GM12874 (cell line): ENCODE data around the gene RACK1.

ENCODE experiments used
- TF ChIP-seq, protein P1 (sequence below): IDR thresholded peaks from 2 replicates; pipeline ENCODE4 v1.5.1; 2011; ENCODE audit warnings: low read depth, mild to moderate bottlenecking, control low read depth, low read length, moderate library complexity; ENCODE audit not compliant: insufficient read depth

Gene RACK1

DNA sequence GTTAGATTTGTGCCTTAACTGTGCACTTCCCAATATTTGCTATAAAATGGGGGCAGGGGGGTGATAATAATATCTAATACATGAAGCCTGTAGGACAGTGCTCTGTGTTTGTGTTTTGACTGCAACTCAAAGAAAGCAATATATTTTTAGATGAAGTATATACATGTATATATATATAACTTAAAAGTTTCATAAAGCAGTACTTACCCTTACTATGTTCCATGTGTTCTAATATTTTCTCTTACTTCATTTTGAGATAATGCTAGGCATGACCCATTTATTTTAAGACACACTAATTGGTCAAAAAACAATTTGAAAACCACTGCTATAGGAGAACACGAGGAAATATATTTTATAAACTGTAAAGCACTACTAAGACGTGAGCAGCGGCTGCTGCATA lies 14.9 kb upstream of the RACK1 start:
- TF ChIP-seq, protein P1, sequence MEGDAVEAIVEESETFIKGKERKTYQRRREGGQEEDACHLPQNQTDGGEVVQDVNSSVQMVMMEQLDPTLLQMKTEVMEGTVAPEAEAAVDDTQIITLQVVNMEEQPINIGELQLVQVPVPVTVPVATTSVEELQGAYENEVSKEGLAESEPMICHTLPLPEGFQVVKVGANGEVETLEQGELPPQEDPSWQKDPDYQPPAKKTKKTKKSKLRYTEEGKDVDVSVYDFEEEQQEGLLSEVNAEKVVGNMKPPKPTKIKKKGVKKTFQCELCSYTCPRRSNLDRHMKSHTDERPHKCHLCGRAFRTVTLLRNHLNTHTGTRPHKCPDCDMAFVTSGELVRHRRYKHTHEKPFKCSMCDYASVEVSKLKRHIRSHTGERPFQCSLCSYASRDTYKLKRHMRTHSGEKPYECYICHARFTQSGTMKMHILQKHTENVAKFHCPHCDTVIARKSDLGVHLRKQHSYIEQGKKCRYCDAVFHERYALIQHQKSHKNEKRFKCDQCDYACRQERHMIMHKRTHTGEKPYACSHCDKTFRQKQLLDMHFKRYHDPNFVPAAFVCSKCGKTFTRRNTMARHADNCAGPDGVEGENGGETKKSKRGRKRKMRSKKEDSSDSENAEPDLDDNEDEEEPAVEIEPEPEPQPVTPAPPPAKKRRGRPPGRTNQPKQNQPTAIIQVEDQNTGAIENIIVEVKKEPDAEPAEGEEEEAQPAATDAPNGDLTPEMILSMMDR, result no peak

DNA sequence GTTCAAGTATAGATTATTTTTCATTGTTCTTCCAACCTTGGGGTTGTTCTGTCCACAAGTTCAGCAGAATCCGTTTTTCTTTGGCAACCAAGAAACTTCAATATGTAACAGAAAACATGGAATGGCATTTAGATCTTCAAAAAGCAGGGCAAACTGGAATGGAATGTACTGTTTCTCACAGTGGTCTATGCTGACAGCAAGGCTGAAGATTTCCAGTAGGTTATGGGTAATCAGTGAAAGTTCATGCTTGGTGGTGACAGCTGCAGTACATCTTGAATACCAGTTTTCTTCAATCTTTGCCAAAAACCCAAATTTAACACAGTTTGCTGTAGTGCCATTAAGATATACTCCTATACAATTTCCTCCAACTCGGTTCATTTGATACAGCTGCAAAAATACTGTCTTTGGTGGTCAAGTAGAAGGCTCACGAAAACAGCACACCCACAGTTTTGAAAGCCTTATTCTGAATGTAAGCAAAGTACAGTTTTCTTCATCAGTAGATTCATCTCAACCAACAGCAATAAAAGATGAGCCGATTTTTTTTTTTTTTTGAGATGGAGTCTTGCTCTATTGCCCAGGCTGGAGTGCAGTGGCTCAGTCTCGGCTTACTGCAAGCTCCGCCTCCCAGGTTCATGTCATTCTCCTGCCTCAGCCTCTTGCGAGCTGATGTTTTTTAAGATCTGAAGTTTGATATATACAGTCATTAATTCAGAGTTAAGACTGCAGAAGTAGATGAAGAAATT lies 12.3 kb upstream of the RACK1 start:
- TF ChIP-seq, protein P1, result no peak

DNA sequence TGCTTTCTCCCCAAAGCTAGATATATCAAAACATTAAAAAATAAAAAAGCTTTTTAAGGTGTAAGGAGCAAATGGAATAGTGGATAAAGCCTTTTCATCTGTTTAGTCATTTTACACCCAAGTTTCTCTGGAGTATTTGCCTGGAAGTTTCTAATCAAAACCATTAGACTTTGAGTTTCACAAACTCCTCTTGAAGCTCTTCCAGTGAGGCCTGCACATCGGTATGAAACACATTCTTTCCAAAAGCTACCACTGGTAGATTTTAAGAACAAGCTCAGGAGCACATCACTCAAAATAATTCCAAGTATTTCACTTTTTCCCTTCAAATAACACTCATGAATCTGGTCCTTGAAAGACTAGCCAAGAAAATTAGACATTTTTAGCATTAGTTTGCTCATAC lies 11.6 kb upstream of the RACK1 start:
- TF ChIP-seq, protein P1, result no peak

DNA sequence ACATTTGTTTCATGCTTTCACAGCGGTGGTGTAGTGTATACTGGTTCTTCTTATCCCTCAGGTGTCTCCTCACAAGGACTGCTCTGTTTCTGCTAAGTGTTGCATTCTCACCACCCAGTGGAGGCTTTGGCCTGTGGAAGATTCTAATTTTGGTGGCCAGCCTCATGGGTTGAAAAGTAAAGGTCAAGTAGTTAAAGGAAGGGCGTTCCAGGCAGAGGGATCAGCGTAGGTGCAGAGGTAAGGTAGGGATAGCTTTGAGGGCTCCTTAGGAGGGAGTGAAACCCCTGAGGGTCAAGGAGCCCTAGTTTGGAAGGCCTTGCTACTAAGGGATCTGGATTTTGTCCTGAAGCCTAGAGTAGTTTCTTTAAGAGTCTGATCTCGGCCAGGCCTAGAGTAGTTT lies 4.6 kb upstream of the RACK1 start:
- TF ChIP-seq, protein P1, result no peak

DNA sequence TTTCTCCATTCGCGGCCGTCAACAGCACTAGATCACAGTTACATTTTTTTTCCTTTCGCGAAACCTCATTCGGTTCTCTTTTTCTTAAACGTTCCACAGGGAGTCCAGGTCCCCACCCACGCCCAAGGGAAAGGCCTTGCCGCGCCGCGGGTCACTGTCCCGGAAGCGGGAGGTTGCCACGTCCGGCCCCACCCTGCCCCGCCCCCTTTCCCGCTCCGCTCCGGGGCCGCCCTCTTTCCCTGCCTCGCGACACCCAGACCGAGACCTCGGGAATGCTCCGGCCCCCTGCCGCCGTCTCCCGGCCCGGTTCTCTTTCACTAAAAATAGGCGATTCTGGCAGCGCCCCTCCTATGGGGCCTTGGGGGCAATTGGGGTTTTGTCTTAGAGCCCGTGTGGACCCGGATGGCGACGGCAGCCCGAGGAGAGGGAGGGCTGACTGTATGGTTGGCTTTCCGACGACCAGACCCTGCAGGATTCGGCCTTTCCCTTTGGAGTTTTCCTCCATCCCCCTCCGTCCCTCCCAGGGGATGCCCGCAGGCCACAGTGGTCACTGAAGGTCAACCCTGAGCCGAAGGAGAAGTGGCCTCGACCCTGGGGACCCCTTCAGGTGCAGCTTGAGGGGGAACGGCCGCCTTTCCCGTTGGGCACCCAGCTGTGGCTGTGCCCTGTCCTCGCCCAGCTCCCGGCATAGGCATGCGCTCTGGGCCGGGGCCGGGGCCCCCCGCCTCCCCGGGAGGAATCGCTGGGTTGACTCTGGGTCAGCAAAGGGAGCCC lies 2.8 kb upstream of the RACK1 start:
- TF ChIP-seq, protein P1, result no peak

DNA sequence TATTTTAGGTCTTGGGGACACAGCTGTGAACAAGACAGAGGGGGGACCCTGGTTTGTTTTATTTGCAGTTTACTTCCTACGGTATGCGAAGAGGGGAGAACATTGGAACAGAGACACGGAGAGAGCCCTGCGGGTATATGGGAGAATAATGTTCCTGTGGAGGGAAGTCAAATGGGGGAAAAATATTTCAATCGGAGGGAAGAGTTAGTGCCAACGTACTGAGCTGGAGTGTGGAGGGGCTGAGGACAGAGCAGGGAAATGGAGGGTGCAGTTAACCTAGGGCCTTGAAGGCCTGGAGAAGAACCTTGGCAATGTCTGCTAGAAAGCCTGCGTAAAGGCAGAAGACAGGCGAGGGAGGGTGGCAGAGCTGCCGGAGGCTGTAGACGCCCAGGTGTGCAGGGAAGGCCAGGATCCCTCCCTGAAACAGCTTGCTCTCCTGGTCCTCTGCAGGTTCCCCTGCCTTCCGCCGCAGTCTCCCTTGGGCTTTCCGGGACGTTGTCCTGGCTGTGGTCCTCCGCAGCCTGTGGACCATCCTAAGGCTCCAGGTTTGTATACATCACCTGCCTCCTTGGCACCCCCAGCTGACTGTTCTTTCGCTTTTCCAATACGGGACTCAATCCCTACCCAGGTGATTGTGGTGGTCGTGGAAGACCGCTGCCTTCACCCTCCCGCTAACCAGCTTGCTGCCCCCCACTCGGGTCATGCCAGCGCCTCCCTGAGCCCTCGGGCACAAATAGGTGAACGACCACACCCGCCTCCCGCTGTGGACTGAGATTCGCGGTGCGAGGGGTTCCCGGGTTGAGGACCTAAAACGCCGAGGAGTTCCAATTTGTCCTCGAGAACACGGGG lies 1.9 kb upstream of the RACK1 start:
- TF ChIP-seq, protein P1, result no peak

DNA sequence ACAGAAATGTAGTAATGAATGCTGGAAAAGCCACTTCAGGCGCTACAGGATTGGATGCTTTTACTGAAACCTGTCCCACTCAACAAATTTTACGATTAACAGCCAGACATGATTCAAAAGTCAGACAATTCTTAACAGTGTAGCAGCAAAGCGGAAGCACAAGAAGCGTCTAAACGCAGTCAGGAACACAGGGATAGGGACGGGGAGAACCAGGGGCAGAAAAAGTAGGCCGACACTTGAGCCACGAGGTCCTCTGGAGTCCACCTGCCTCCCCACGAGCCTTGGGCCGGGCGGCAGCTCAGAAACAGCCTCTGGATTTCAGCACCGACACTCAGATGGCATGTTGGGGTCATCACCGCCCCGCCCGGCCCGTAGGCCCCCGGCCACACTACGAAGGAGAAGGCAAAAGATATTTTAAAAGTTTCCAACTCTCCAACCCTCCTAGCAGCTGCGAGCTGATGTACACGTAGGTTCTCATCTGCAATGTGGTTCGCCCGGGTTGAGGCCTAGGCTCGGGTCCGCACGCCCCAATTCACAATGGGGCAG lies 615 bp downstream of the RACK1 start:
- TF ChIP-seq, protein P1, result no peak
